Osteocyte (in vitro differentiated cells): ENCODE measurements around the gene FAM98A. TPM values are rescaled to one million over a fixed set of nuclear protein-coding genes. Genes with fewer than 3 reads are reported as not detected.

Experiments used
- DNase-seq: peaks from one replicate; pipeline ENCODE4 v3.0.0; 2021; ENCODE audit warnings: mixed read lengths; ENCODE audit not compliant: unreplicated experiment; ENCODE audit errors: extremely low spot score
- H3K27ac Mint-ChIP-seq: one replicate; pipeline ENCODE4 v1.8.0; 2021; ENCODE audit warnings: mild to moderate bottlenecking, mixed read lengths; ENCODE audit not compliant: unreplicated experiment
- H3K27me3 Mint-ChIP-seq: one replicate; pipeline ENCODE4 v1.8.0; 2021; ENCODE audit warnings: mixed read lengths; ENCODE audit not compliant: unreplicated experiment
- H3K36me3 Mint-ChIP-seq: one replicate; pipeline ENCODE4 v1.8.0; 2021; ENCODE audit warnings: mixed read lengths; ENCODE audit not compliant: unreplicated experiment
- H3K4me1 Mint-ChIP-seq: one replicate; pipeline ENCODE4 v1.8.0; 2021; ENCODE audit warnings: mixed read lengths; ENCODE audit not compliant: unreplicated experiment
- H3K4me3 Mint-ChIP-seq: one replicate; pipeline ENCODE4 v1.8.0; 2021; ENCODE audit warnings: mild to moderate bottlenecking, moderate library complexity, mixed read lengths; ENCODE audit not compliant: unreplicated experiment
- H3K9me3 Mint-ChIP-seq: one replicate; pipeline ENCODE4 v1.8.0; 2021; ENCODE audit warnings: mixed read lengths; ENCODE audit not compliant: unreplicated experiment
- total RNA-seq: library from RNA; stranded (reverse); gene quantifications from 2 replicates; pipeline ENCODE4 v1.2.1, GENCODE V29; 2021
- TF ChIP-seq, protein P1 (sequence below): fragments of 200-600 bp; sonication (generic); IDR thresholded peaks from 2 replicates; pipeline ENCODE4 v1.5.0; 2021; ENCODE audit warnings: antibody characterized with exemption, mild to moderate bottlenecking, moderate library complexity

FAM98A gene
- total RNA-seq, 1 donor from 2014 or later: 66.8 TPM

DNA sequence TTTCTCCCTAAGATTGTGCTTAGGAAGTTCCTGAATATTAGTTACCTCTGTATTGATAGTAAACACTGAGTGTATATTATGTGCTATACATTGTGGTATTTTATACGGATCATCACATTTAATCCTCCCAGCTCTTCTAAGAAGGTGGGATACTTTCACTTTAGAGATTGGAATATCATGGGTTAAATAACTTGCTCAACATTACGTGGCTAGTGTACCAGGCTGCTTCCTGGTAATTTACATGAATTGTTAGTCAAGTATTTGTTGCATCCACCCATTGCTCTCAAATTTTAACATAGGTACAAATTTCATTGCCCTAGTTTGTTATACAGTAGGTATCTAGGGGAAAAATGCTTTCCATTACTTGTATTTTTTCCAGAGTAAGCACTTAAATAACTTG, 21.4 kb downstream of the FAM98A start:
- TF ChIP-seq, protein P1, sequence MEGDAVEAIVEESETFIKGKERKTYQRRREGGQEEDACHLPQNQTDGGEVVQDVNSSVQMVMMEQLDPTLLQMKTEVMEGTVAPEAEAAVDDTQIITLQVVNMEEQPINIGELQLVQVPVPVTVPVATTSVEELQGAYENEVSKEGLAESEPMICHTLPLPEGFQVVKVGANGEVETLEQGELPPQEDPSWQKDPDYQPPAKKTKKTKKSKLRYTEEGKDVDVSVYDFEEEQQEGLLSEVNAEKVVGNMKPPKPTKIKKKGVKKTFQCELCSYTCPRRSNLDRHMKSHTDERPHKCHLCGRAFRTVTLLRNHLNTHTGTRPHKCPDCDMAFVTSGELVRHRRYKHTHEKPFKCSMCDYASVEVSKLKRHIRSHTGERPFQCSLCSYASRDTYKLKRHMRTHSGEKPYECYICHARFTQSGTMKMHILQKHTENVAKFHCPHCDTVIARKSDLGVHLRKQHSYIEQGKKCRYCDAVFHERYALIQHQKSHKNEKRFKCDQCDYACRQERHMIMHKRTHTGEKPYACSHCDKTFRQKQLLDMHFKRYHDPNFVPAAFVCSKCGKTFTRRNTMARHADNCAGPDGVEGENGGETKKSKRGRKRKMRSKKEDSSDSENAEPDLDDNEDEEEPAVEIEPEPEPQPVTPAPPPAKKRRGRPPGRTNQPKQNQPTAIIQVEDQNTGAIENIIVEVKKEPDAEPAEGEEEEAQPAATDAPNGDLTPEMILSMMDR: no peak
- Mint-ChIP-seq H3K36me3 (peaks cover 9% of the 10 kb centered on the region), H3K4me3 (no peak overlapping the region), H3K27me3 (no peaks in the 10 kb centered on the region), H3K4me1 (peaks cover 7% of the 10 kb centered on the region), H3K9me3 (no peaks in the 10 kb centered on the region), H3K27ac (no peak overlapping the region)
- DNase-seq: no peak

DNA sequence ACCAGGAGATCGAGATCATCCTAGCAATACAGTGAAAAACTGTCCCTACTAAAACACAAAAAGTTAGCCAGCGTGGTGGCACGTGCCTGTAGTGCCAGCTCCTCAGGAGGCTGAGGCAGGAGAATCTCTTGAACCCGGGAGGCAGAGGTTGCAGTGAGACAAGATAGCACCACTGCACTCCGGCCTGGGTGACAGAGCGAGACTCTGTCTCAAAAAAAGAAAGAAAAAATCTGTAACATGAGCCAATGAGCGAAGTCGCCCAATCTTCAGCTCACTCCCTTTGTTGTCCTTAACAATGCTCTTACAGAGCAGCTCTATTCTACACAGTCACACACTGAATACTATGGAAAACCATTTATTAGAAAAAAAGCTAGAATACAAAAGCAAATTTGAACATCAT, 22.0 kb downstream of the FAM98A start:
- Mint-ChIP-seq H3K27ac (no peak overlapping the region), H3K36me3 (peaks cover 7% of the 10 kb centered on the region), H3K4me3 (no peak overlapping the region), H3K4me1 (peaks cover 7% of the 10 kb centered on the region), H3K27me3 (no peaks in the 10 kb centered on the region), H3K9me3 (no peaks in the 10 kb centered on the region)
- TF ChIP-seq, protein P1: no peak
- no peak for DNase-seq

DNA sequence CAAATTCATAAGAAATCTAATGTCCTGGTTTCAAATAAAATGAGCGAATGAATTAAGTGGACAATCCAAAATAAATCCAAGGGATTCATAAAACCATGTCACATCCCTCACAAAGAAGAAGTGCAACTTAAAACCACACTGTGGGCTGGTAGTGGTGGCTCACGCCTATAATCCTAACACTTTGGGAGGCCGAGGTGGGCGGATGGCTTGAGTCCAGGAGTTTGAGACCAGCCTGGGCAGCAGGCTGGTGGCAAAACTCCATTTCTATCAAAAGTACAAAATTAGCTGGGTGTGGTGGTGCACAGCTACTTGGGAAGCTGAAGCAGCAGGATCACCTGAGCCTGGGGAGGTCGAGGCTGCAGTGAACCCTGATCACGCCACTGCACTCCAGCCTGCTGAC, 25.4 kb downstream of the FAM98A start:
- no peaks in the 10 kb centered on the region for H3K36me3 Mint-ChIP-seq
- no peak for DNase-seq
- H3K9me3 Mint-ChIP-seq: no peaks in the 10 kb centered on the region
- H3K27me3 Mint-ChIP-seq: no peaks in the 10 kb centered on the region
- TF ChIP-seq, protein P1: no peak
- H3K4me1 Mint-ChIP-seq: peaks cover 6% of the 10 kb centered on the region
- no peak overlapping the region for H3K4me3 Mint-ChIP-seq
- H3K27ac Mint-ChIP-seq: no peak overlapping the region

DNA sequence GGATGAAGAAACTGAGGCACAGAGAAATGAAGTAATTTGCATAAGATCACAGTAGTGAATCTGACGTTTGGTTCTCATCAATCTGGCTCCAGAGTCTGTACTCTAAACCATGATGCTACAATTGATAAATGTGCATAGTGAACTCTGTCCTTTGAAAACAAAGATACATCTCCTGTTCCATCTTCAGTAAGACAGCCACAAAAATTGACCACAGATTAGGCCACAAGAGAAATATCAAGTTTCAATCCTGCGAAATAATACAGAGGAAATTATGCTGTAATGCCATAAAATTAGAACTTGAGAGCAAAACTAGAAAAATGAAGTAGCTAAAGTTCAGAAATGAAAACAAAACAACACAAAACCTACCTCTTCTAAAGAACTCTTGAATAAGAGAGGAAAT, 28.4 kb downstream of the FAM98A start:
- TF ChIP-seq, protein P1: no peak
- H3K4me1 Mint-ChIP-seq: peaks cover 2% of the 10 kb centered on the region
- no peak overlapping the region for H3K4me3 Mint-ChIP-seq
- no peak overlapping the region for H3K27ac Mint-ChIP-seq
- no peaks in the 10 kb centered on the region for H3K27me3 Mint-ChIP-seq
- no peaks in the 10 kb centered on the region for H3K9me3 Mint-ChIP-seq
- DNase-seq: no peak
- no peaks in the 10 kb centered on the region for H3K36me3 Mint-ChIP-seq

DNA sequence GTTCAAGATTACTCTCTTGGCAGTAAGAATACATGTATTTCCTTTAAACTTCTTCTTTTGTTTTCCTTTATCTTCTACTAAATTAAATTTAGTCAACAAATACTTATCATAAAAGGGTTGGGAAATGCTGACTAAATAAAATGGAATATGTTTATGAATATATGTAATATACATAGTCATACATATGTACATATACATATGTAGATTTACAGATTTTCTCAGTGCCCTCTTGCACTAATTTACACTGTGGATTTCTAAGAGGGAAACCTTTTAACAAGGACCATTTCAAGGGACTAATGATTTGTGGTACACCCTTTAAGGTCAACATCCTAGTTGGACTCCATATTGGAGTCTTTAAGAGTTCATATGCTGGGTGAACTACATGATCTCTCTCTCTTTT, 37.2 kb downstream of the FAM98A start:
- Mint-ChIP-seq H3K4me1 (peaks cover 6% of the 10 kb centered on the region), H3K27me3 (no peaks in the 10 kb centered on the region), H3K9me3 (no peaks in the 10 kb centered on the region), H3K27ac (no peak overlapping the region), H3K36me3 (peaks cover 21% of the 10 kb centered on the region), H3K4me3 (no peak overlapping the region)
- no peak for DNase-seq
- TF ChIP-seq, protein P1: no peak
